HG03064 (cell line): Measurements from ENCODE around the gene SIK3.

Experiments
- ATAC-seq: cut with Tn5 transposase; IDR thresholded peaks from one replicate; pipeline ENCODE4 v1.9.1; 2021; ENCODE audit warnings: low read depth; ENCODE audit not compliant: unreplicated experiment

The SIK3 gene

DNA sequence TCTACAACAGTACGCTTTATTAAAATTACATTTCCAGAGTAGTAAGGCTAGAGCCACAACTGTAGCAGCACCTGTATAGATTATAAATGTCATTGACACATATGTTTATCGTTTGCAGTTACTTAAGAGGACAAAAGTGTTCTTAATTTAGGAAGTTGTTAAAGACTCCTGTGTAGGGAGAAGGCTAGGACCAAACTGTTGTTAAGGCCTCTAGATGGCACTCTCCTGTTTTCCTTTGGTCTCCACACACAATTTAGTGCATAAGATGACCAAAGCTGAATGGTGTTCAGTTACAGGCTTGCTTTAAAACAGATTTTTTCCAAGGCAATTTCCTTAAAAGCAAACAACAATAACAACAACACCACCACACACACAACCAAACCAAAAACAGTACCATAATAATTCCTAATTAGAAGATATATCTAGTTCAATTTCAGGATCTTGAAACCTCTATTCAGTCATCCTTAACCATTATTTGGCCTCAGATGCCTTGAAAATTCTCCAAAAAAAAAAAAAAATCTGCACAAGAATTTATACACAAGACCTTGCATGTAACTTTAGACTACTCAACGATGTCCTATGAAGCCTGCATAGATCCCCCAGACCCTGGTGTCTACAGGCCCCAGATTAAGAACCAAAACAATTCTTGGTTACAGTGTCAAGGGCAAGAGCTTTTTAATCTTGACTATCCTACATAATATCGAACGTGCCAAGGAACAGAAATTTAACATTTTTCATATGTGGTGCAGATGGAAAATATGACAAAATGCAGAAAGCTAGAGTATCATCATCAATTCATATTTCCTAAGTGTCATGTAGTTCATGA lies 218.2 kb downstream of the SIK3 start:
- ATAC-seq: no peak

DNA sequence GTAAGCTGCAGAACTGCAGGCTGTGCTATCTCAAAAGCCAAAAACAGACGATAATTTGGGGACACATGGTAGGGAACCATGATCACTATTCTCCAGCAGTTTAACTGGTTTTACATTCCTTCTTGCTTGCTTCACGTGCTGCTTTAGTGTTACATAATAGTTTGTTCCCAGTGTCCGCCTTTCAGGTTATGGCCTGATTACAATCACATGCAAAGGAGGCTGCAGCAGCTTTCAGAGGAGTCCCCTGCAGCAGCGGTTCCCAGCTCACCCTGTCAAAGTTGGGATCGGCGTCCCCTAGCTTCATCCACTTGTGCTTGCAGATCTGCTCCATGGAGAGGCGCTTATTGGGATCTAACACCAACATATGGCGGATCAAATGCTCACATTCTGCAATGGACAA lies 221.6 kb downstream of the SIK3 start:
- no peak for ATAC-seq

DNA sequence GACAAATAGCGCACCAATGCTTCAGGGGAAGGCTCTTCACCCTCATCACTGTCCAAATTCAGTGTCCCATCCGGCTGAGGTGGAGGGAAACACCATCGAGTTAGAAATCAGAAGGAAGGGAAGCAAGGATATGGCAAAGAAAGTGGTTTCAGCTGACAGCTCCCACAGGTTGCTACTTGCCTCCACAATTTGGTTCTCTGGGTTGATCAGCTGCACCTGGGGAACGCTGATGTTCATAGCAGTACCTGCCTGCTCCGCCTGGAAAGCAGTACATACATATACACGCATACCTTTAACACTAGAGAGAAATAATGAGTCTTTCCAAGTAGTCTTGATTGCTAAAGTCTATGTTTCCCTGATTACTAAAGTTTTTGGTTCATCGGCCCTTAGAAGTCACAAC lies 223.0 kb downstream of the SIK3 start:
- ATAC-seq: no peak

DNA sequence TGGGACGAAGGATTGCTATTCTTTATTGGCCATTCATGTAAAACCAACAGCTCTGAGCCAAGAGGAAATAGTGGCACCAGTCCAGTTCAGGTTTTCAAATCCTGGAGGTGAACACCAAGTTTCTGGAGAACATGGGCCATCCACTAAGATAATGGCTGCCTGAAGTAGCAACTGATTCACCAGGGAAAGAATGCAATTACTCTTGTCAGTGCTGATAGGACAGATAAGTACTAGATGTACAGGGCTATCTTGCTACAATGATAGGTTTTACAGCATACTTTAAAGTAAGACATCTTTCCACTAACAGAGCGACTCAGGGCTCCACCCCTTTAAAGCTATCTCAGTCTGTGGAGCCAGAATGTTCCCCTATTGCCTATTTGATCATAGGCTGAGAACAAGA lies 224.0 kb downstream of the SIK3 start:
- no peak for ATAC-seq

DNA sequence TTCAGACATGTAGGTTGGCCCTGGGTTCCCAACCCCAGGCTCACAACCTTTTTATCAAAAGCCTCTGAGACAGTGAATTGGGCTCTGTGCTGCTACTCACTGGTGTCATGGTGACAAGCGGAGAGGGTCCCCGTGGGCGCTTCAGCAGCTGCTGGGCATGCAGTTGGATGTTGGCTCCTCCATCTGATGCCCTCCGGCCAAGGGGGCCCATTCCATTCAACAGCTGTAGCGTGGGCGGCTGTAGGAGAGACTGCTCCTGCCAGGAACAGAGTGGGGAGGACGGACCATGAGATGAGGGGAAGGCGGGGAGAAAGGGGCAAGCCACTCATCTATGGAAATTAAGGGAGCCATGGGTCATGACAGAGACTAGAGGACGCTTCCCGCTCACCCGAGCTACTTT lies 224.8 kb downstream of the SIK3 start:
- no peak for ATAC-seq

DNA sequence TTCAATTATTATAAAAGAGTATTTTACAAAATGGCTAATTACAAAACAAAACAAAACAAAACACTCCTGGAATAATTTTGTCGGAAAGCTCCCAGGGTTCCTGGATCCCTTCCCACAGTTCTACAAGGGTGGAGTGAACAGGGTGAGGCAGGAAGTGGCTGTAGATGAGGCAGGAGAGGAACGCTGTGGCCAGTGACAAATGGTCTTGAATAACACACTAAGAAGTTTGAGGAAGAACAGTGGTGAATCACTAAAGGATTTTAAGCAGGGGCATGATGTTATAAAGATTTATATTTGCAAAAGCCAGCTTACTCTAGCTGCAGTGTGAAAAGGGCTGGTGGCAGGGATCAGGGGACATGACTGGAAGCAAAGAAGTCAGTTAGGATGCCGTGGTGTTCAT lies 227.0 kb downstream of the SIK3 start:
- no peak for ATAC-seq

DNA sequence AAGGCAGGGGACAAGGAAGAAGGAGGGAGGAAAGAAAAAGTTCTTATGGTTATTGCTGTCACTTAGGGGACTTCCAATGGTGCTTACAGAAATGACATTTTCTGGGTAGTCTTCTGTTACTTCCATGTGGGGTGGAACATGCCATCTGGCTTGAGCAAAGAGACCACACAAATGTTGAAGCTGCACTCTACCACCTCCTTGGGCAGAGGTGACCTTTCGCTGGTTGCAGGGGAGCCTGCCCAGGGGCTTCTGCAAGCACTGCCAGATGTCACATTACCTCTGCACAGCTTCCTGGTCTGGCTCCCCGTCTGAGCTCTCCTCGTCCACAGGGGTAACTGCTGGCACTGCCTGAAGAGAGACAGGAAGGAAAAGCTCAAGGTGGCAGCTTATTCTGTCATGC lies 228.2 kb downstream of the SIK3 start:
- ATAC-seq: no peak

DNA sequence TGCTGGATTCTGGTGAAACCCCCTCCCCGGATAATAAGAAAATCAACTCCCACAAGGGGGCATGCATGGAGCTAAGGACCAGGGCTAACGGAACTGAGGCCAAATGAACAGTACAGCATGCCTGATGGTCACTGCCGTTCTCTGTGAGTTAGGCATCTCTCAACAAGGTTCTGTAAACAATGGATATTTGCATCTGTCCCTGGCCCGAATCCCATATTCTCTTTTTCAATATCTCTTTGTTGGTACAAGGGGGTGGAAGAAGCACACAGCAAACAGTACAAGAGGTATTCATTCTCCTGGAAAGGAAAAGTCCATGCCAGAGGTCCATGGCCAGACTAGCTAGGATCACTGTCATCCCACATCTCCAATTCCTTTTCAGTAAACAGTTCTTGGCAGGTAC lies 228.6 kb downstream of the SIK3 start:
- no peak for ATAC-seq

DNA sequence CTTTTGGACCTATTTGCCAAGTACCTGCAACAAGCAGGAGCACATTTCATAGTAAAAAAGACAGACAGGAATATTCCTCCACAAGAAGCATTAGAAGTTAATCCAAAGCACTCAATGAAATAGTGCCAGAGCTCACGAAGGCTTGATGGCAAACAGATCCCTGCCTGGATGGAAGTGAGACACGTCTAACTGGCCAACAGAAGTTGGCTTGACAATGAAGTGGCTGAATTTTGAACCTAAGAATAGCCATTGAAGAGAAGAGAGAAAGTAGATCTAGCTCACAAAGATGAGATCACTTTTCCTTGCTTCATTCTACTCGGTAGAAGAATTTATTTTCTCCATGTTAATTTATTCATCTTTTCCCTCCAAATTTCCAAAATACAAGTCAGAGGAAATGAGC lies 230.2 kb downstream of the SIK3 start:
- no peak for ATAC-seq

DNA sequence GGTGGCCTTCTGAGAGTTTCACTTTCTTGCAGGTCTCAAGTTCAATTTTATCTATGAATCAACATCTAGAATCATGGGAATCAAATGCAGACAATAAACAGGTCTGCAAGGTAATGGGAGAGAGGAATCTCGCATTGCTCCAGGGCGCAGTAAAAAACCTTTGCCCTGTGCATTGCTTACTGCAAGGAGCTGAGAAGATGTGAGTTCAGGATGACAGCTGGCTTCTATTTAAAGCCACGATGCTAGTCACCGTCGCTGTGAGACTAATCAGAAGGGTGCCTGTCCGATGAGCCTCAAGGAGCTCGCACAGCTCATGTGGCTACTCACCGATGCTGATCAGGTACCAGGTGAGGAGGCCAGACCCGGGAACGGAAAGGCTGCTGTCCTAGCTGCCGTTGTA lies 230.6 kb downstream of the SIK3 start:
- no peak for ATAC-seq

DNA sequence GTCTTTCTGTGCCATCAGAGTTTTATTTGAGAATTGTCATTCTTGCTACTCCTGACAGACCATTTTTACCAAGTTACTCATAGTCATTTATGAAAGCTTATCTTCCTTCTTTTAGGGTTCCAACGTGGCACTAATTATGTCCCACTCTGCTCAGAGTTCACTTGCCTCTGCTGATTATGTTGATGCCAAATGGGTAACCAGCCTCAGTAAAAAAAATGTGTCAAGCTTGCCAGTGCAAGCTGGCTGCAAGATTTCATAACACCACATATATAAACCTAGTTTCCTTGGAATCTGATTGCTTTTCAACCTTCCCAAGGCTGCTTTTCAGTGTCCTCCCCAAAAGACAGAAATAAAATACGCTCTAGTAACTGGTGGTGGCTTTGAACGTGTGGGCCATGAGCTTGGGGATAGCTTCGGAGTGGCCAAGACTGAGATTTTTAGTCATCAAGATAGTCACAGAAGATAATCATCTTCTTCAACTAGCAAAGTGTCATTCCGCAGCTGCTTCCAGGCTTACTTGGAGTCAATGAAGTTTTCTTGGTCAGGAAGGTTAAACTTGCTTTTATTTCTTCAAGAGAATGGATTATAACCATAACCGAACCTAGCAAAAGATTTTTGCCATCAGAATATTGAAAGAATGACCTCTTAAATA lies 231.3 kb downstream of the SIK3 start:
- no peak for ATAC-seq

DNA sequence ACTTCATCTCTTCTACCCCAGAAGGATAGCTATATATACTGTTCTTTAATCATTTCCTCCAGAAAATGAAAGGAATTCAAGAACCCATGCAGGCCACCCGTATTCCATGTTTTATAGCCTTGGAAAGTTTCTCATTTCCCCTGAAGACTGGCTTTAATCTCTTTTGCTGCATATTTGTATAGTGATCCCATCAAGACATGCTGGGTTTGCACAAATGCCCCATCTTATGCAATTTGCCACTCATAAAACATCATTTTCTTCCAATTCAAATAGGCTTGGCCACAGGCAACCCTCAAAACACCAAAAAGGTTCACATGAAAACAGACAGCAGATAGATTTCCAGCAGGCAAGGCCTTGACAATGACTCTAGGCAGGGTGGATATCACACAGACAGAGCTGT lies 232.5 kb downstream of the SIK3 start:
- no peak for ATAC-seq

DNA sequence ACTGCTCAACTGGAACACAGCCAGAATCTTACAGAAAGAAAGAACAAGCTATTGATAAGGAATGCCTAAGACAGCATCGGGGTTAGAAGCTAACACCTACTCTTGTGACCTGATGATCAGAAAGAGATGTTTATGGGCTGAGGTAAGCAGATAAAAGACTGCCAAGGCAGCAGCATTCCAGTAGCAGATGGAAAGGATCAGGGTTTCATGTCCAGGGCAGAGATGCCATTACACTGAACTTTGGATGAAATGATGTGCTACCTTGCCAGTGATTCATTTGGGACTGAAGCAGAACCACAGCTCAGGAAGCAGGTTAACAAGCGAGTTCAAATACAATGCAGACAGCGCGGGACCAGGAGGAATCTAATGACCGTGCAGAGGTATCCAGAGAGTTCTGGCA lies 233.7 kb downstream of the SIK3 start:
- no peak for ATAC-seq

DNA sequence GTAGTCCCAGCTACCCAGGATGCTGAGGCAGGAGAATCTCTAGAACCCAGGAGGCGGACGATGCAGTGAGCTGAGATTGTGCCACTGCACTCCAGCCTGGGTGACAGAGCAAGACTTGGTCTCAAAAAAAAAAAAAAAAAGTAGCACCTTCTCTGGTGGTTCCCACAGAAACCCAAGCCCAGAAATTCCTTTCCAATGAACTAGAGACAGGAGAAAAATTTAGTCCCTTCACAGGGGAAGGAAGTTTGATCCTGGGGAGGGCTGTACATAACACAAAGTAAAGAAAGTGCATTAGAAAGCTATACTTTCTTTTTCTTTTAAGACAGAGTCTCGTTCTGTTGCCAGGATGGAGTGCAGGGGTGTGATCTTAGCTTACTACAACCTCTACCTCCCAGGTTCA lies 235.3 kb downstream of the SIK3 start:
- ATAC-seq: no peak

DNA sequence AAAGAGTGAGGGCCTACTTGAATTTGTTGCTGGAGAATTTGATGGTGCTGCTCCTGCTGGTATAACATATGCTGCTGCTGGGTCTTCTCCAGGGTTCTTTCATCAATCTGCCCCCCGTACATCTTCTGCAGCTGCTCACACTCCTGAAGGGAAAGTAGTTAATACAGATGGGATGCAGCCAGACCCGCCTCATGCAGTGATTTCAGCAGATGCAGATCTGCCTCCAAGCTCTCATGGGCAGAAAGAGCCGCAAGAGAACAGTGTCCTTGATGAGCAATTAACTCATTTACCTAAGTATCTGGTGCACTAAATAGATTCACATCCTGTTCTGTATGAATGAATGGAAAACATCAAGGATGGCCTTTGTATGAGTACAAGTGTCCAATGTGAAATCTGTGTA lies 236.0 kb downstream of the SIK3 start:
- no peak for ATAC-seq

DNA sequence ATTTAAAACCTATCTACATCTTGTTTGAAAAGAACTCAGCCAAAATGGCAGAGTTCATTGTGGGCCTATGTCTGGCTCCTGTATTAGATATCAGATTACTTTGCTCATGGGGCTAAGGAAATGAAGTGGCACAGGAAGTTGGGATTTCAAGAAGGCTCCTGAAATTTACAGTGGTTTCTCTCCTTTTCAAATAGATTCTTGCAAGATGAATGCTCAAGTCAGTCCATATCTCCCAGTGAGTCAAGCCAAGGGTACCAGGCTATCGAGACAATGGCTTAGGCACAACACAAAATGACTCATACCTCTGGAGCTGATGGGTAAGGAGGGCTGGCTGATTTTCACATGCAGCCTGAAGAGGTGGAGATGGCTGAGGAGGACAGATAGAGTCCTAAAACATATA lies 236.7 kb downstream of the SIK3 start:
- no peak for ATAC-seq

DNA sequence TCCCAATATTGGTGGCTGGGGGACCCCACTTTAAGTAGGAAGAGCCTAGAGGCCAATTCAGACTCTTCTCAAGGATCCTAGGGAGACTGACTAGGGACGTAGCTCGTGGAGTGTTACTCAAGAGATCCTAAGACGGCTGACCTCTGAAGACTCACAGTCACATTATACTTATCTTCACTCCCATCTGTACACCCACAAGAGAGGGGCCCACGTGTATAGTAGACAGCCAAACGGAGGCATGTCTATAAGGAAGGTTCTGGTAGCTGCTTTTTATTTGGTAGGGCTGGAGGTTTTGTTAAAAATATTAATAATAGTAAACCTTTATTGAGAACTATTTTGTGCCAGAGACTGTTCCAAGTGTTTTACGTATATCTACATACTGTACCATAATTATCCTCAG lies 237.9 kb downstream of the SIK3 start:
- ATAC-seq: no peak

DNA sequence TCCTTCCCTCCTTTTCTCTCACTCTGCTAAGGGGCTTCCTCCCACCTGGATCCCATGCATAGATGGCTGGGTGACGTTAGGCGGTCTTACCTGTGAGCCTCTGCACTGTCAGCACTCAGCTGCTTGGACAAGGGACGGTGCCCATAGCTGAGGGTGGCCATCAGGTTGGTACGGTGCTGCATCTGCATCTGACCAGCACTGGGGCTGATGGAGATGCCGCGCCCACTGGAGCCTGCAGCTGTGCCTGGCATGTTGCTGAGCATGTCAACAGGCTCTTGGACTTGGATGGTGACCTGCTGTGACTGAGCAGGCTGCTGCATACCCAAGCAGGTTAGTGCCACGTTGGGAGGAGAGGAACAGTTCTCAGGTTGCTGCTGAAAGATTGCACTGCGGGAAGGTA lies 239.1 kb downstream of the SIK3 start:
- ATAC-seq: no peak

DNA sequence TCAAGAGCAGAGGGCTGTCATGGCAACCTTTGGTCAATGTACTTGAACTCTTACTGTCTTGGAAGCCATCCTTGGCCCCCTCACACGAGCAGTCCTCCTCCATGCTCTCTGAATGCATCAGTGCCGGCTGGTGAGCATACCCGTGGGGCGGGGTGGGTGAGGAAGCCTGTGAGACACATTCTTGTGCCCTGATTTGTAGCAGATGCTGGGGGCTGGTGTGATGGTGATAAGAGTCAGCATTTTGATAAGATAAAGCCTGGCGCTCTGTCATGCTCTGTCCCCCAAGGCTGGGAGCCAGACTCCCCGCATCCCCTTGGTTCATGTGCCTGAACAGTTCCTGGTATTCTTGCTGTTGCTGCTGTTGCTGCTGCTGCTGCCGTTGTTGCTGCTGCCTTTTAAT lies 240.3 kb downstream of the SIK3 start:
- no peak for ATAC-seq

DNA sequence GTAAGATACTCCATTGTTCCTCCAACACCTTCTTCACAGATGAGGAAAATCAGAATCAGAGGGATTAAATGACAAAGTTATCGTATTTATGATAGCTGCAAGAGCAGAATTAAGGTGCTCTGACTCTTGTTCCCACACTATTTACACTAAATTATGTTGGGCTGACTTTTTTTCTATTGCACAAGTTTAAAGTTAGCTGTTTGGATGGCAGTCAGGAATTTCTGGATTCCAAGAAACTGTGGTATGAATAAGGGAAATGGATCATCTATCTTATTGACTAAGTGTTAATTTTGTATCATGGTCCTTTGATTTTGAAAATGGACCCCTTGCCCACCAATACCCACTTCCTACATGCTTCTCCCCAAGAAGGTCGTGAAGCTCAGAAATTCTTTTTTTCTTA lies 240.9 kb downstream of the SIK3 start:
- ATAC-seq: no peak

DNA sequence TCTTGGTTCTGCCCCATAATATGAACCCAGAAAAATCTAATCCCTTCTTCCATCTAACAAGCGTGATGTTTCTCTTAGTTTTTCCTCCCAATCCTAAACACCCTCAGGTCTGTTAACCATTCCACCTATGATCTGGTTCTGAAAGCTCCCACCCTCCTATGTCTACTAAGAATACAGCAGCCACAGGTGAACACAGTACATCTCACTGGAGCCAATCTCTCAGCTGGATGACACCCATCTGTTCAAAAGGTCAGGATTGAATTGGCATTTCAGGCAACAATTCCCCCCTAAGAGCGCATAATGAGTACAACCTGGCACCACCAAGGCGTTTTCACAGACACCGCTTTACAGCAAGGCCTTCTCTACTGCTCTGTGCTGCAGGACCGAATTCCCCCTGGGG lies 241.8 kb downstream of the SIK3 start:
- ATAC-seq: no peak

DNA sequence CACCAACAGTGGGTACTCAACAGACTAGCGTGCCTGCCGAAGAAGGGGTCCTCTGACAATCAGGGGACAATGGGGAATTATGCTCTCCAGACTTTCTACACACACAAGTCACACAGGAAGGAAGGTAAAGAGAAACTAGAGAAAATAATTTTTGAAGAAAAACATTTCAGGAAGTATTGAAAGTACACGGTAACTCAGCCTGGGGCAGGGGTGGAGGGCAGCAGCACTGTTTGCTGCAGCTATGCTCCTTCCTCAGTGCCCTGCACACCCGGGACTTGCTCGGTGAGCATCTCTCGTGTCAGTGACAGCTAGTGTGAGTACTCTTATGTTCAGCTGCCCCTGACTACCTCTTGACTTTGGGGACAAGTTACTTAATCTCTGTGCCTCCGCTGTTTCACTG lies 242.8 kb downstream of the SIK3 start:
- ATAC-seq: no peak
